A549 treated with dexamethasone at 1 μM for 4 hours (cell line): ENCODE results near the gene TUT4. TPM values are rescaled to one million over a fixed set of nuclear protein-coding genes. Genes with fewer than 3 reads are reported as not detected.

Experiments
- total RNA-seq: library from RNA; stranded (reverse); fragments of 200-300 nt; extraction: Qiagen RNA extraction; gene quantifications from 5 replicates; pipeline ENCODE4 v1.2.3, GENCODE V29; 2022

Gene TUT4
- total RNA-seq, result 32.3 to 42.2 TPM (median 38.4 TPM) in 5 replicates

GRCh38 chr1:52552505-52553361 is at the start of gene TUT4:
Gene TUT4, minus strand, starts transcription at chr1:52553092. Its CDS starts 26,812 bp downstream, at chr1:52526280.

GRCh38 chr1:52601991-52602855 is 49.3 kb upstream of the TUT4 start, which contains the start of gene GPX7:
Gene GPX7, plus strand, starts transcription at chr1:52602371. Its CDS starts 39 bp downstream, at chr1:52602410.

GRCh38 chr1:52404116-52404974 is 148.5 kb downstream of the TUT4 start, which contains the start of the genes ORC1 and PRPF38A:
Gene ORC1, minus strand, starts transcription at chr1:52404423. Its CDS starts 2,200 bp downstream, at chr1:52402223.
Gene PRPF38A, plus strand, starts transcription at chr1:52404602. Its CDS starts 148 bp downstream, at chr1:52404750.

Other genes with a start within 250 kb of the TUT4 start
- 15.3 to 22.5 TPM (median 20.7 TPM) in 5 replicates for gene CC2D1B, start 186.9 kb downstream of the TUT4 start, total RNA-seq
- gene ORC1, start 148.7 kb downstream of the TUT4 start, total RNA-seq, result 22.8 to 24.2 TPM (median 23.7 TPM) in 5 replicates
- gene PRPF38A, start 148.5 kb downstream of the TUT4 start, total RNA-seq, result 18.5 to 23.7 TPM (median 23.2 TPM) in 5 replicates
- not detected in 5 replicates for gene GPX7, start 49.3 kb upstream of the TUT4 start, total RNA-seq
- gene SHISAL2A, start 80.1 kb upstream of the TUT4 start, total RNA-seq, result 0.38 to 1.1 TPM (median 0.59 TPM) in 5 replicates
- gene COA7, start 145.3 kb upstream of the TUT4 start, total RNA-seq, result 20.1 to 31.2 TPM (median 29.4 TPM) in 5 replicates
- 4.7 to 9.0 TPM (median 7.9 TPM) in 5 replicates for gene ZYG11B, start 173.4 kb upstream of the TUT4 start, total RNA-seq